GM23338 (cell line): ENCODE results near the gene ERI2. TPM values are rescaled to one million over a fixed set of nuclear protein-coding genes. Genes with fewer than 3 reads are reported as not detected.
"Not testable (repeated sequence)": the region's sequence is repeated elsewhere in the genome, so short reads cannot be mapped to it uniquely, and the experiment has no call there.

ENCODE experiments used
- ATAC-seq: fragments of 200-7000 bp; cut with Tn5 transposase; 3 replicates; pipeline ENCODE4 v1.9.1; 2020
- DNase-seq: peaks from one replicate; pipeline ENCODE4 v3.0.0-alpha.2; 2015; ENCODE audit warnings: low spot score
- H2AFZ ChIP-seq: fragments of 200-600 bp; sonication (generic); 2 replicates; pipeline ENCODE4 v1.8.0; 2016; ENCODE audit warnings: antibody characterized with exemption, mild to moderate bottlenecking, moderate library complexity
- H3F3A ChIP-seq: fragments of 200-600 bp; sonication (generic); replicated peaks from 2 replicates; pipeline ENCODE4 v1.8.0; 2017; ENCODE audit warnings: antibody characterized with exemption, mixed run types, low read depth
- H3K27ac ChIP-seq: fragments of 200-600 bp; sonication (generic); 2 replicates; pipeline ENCODE4 v1.6.1; 2016; ENCODE audit warnings: low read depth
- H3K27me3 ChIP-seq: fragments of 200-600 bp; sonication (generic); 2 replicates; pipeline ENCODE4 v1.8.0; 2016; ENCODE audit warnings: mild to moderate bottlenecking, mixed run types, moderate library complexity; ENCODE audit not compliant: insufficient read depth
- H3K36me3 ChIP-seq: fragments of 200-600 bp; sonication (generic); 2 replicates; pipeline ENCODE4 v1.8.0; 2016; ENCODE audit warnings: mild to moderate bottlenecking; ENCODE audit not compliant: insufficient read depth
- H3K4me1 ChIP-seq: fragments of 200-600 bp; sonication (generic); 2 replicates; pipeline ENCODE4 v1.8.0; 2016; ENCODE audit warnings: mild to moderate bottlenecking, moderate library complexity; ENCODE audit not compliant: insufficient read depth
- H3K4me2 ChIP-seq: fragments of 200-600 bp; sonication (generic); 2 replicates; pipeline ENCODE4 v1.7.1; 2017; ENCODE audit warnings: mixed run types
- H3K4me3 ChIP-seq: fragments of 200-600 bp; sonication (generic); 2 replicates; pipeline ENCODE4 v1.6.1; 2016; ENCODE audit warnings: mixed run types
- H3K79me2 ChIP-seq: fragments of 200-600 bp; sonication (generic); replicated peaks from 2 replicates; pipeline ENCODE4 v1.8.0; 2017; ENCODE audit warnings: mild to moderate bottlenecking; ENCODE audit not compliant: insufficient read depth
- H3K9me2 ChIP-seq: fragments of 200-600 bp; sonication (generic); 2 replicates; pipeline ENCODE4 v1.8.0; 2017; ENCODE audit not compliant: insufficient read depth
- H4K20me1 ChIP-seq: fragments of 200-600 bp; sonication (generic); replicated peaks from 2 replicates; pipeline ENCODE4 v1.8.0; 2017; ENCODE audit warnings: mild to moderate bottlenecking; ENCODE audit not compliant: insufficient read depth
- H3K27ac Mint-ChIP-seq: 2 replicates; pipeline ENCODE4 v1.8.0; 2020; ENCODE audit warnings: inconsistent platforms, mild to moderate bottlenecking, moderate library complexity, mixed read lengths
- H3K27me3 Mint-ChIP-seq: 3 replicates; pipeline ENCODE4 v1.8.0; 2022; ENCODE audit warnings: low read depth, mild to moderate bottlenecking, moderate library complexity, mixed read lengths, inconsistent platforms; ENCODE audit not compliant: insufficient read depth, poor library complexity
- H3K36me3 Mint-ChIP-seq: 3 replicates; pipeline ENCODE4 v1.8.0; 2021; ENCODE audit warnings: low read depth, mild to moderate bottlenecking, inconsistent platforms, moderate library complexity, mixed read lengths
- H3K4me1 Mint-ChIP-seq: 3 replicates; pipeline ENCODE4 v1.8.0; 2020; ENCODE audit warnings: mild to moderate bottlenecking, inconsistent platforms, mixed read lengths
- H3K4me3 Mint-ChIP-seq: 3 replicates; pipeline ENCODE4 v1.8.0; 2021; ENCODE audit warnings: moderate library complexity, mild to moderate bottlenecking, inconsistent platforms, mixed read lengths
- H3K9me3 Mint-ChIP-seq: 3 replicates; pipeline ENCODE4 v1.8.0; 2020; ENCODE audit warnings: moderate library complexity, mild to moderate bottlenecking, inconsistent platforms, mixed read lengths
- CREB1 ChIP-seq: fragments of 250-450 bp; sonication (Bioruptor Pico); IDR thresholded peaks from 2 replicates; pipeline ENCODE4 v1.5.0; 2020; ENCODE audit warnings: low read depth, mild to moderate bottlenecking, moderate library complexity
- EZH2 ChIP-seq: fragments of 200-600 bp; sonication (generic); IDR thresholded peaks from one replicate; pipeline ENCODE4 v1.8.0; 2017; ENCODE audit warnings: antibody characterized with exemption, mild to moderate bottlenecking, low read depth; ENCODE audit not compliant: unreplicated experiment
- JUNB ChIP-seq: IDR thresholded peaks from one replicate; pipeline ENCODE4 v1.6.1; 2016; ENCODE audit warnings: antibody characterized with exemption; ENCODE audit not compliant: unreplicated experiment
- POLR2AphosphoS5 ChIP-seq: IDR thresholded peaks from 2 replicates; pipeline ENCODE4 v1.6.1; 2016; ENCODE audit warnings: antibody characterized with exemption, low read depth
- STAT1 ChIP-seq: IDR thresholded peaks from one replicate; pipeline ENCODE4 v1.6.1; 2016; ENCODE audit warnings: antibody characterized with exemption; ENCODE audit not compliant: unreplicated experiment
- ZNF114 ChIP-seq: fragments of 250-450 bp; sonication (Bioruptor Pico); IDR thresholded peaks from 2 replicates; pipeline ENCODE4 v1.5.0; 2020; ENCODE audit warnings: mild to moderate bottlenecking, moderate library complexity
- ZNF331 ChIP-seq: fragments of 250-450 bp; sonication (Bioruptor Pico); IDR thresholded peaks from 2 replicates; pipeline ENCODE4 v1.5.0; 2020; ENCODE audit warnings: low read depth, mild to moderate bottlenecking, moderate library complexity
- polyA plus RNA-seq: library from polyadenylated mRNA; unstranded; fragments of >200 nt; fragmentation: Nextera tagmentation; extraction: Ambion mirVana; gene quantifications from 2 replicates; pipeline ENCODE4 v1.2.1, GENCODE V29; 2016
- total RNA-seq: library from RNA; depleted of rRNA; stranded (reverse); fragments of >200 nt; shearing (Covaris generic); gene quantifications from 2 replicates; pipeline ENCODE4 v1.2.3, GENCODE V29; 2014
- TF ChIP-seq, protein P1 (sequence below): fragments of 250-450 bp; sonication (Bioruptor Pico); IDR thresholded peaks from 2 replicates; pipeline ENCODE4 v1.5.0; 2020; ENCODE audit warnings: mild to moderate bottlenecking, moderate library complexity
- TF ChIP-seq, protein P2 (sequence below): IDR thresholded peaks from one replicate; pipeline ENCODE4 v1.6.1; 2018; ENCODE audit warnings: antibody characterized with exemption; ENCODE audit not compliant: unreplicated experiment
- TF ChIP-seq, protein P3 (sequence below), 2 experiments: fragments of 200-600 bp in 1 of 2; sonication (generic) in 1 of 2; conservative IDR thresholded peaks; 2 replicates each; pipeline versions ENCODE4 v1.5.1 to v1.6.1; 2016 to 2017; ENCODE audit warnings: antibody characterized with exemption in 2 of 2, low read depth in 2 of 2, mild to moderate bottlenecking in 2 of 2, moderate library complexity in 1 of 2

Gene ERI2
- total and polyA plus RNA-seq, 2 experiments from 2014 or later, result 7.2 to 19.5 TPM

DNA sequence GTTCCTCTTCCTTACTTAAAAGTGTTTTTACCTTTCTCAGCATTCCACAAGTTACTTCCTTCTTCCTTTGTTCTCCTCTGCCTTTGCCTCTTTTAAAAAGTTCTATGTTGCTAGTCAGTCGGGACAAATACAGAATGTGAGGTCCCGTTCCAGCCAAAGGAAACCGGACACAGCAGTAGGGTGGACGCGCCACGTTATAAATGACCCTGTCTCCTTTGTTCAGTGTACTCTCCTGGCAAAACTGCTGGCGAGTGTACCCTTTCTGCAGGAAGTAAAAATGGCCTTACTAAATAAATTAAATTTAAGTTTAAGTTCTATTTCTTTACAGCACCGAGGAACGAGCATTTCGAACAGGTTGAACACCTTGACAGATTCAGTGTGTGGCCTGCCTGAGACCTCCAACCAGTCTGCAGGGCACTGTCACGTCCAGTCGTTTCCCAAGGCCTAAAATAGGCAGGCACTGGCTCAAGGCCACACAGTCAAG is 546 bp downstream of the ERI2 start:
- H3K79me2 ChIP-seq, ATAC-seq, H3K27me3 ChIP-seq, H3K9me3 Mint-ChIP-seq, H4K20me1 ChIP-seq, DNase-seq, H3K36me3 Mint-ChIP-seq, H3K4me1 ChIP-seq, H3K27ac ChIP-seq, H3K36me3 ChIP-seq, H3K9me2 ChIP-seq, H3K27me3 Mint-ChIP-seq: not testable (repeated sequence)
- H3K4me3 Mint-ChIP-seq, result peak overlapping the region; percentile 98
- peak overlapping the region; percentile 84 for H3K4me3 ChIP-seq
- H2AFZ ChIP-seq, result peak overlapping the region; percentile 98
- peaks cover 11% of the 10 kb centered on the region; the same call in 1 of the 2 replicates for H3F3A ChIP-seq
- H3K4me2 ChIP-seq, result peak overlapping the region; percentile 97
- peaks cover 14% of the 10 kb centered on the region; the same call in 2 of the 3 replicates for H3K4me1 Mint-ChIP-seq
- H3K27ac Mint-ChIP-seq, result peak overlapping the region; percentile 43; the same call in 1 of the 2 replicates

DNA sequence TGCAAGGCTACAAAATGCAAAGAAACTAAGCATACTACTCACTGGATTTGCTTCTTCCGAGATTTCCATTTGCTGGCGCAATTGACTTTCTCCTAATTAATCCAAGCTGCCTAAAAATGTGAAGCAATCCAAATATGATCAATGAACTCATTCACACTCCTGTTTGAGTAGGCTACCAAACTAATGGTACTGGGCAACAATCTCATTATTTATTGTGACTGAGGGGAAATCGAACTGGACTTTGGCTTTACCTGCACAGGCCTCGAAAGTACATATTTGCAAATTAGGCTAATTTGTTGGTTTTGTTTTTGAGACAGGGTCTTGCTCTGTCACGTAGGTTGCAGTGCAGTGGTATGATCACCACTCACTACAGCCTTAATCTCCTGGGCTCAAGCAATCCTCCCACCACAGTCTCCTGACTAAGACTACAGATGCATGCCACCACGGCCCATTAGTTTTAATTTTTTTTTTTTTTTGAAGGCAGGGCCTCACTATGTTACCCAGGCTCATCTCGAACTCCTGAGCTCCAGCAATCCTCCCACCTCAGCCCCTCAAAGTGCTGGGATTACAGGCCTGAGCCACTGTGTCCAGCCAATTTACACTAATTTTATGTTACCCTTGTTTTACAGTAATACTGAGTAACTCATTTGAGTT is 2.6 kb downstream of the ERI2 start:
- no peak overlapping the region for H2AFZ ChIP-seq
- peaks cover 11% of the 10 kb centered on the region; the same call in 1 of the 2 replicates for H3F3A ChIP-seq
- no peak for DNase-seq
- TF ChIP-seq POLR2AphosphoS5, result no peak
- TF ChIP-seq CREB1 (CRISPR knock-in tag), result no peak
- TF ChIP-seq ZNF114 (CRISPR knock-in tag), result no peak
- TF ChIP-seq ZNF331, result no peak
- TF ChIP-seq JUNB, result no peak
- TF ChIP-seq, protein P1, sequence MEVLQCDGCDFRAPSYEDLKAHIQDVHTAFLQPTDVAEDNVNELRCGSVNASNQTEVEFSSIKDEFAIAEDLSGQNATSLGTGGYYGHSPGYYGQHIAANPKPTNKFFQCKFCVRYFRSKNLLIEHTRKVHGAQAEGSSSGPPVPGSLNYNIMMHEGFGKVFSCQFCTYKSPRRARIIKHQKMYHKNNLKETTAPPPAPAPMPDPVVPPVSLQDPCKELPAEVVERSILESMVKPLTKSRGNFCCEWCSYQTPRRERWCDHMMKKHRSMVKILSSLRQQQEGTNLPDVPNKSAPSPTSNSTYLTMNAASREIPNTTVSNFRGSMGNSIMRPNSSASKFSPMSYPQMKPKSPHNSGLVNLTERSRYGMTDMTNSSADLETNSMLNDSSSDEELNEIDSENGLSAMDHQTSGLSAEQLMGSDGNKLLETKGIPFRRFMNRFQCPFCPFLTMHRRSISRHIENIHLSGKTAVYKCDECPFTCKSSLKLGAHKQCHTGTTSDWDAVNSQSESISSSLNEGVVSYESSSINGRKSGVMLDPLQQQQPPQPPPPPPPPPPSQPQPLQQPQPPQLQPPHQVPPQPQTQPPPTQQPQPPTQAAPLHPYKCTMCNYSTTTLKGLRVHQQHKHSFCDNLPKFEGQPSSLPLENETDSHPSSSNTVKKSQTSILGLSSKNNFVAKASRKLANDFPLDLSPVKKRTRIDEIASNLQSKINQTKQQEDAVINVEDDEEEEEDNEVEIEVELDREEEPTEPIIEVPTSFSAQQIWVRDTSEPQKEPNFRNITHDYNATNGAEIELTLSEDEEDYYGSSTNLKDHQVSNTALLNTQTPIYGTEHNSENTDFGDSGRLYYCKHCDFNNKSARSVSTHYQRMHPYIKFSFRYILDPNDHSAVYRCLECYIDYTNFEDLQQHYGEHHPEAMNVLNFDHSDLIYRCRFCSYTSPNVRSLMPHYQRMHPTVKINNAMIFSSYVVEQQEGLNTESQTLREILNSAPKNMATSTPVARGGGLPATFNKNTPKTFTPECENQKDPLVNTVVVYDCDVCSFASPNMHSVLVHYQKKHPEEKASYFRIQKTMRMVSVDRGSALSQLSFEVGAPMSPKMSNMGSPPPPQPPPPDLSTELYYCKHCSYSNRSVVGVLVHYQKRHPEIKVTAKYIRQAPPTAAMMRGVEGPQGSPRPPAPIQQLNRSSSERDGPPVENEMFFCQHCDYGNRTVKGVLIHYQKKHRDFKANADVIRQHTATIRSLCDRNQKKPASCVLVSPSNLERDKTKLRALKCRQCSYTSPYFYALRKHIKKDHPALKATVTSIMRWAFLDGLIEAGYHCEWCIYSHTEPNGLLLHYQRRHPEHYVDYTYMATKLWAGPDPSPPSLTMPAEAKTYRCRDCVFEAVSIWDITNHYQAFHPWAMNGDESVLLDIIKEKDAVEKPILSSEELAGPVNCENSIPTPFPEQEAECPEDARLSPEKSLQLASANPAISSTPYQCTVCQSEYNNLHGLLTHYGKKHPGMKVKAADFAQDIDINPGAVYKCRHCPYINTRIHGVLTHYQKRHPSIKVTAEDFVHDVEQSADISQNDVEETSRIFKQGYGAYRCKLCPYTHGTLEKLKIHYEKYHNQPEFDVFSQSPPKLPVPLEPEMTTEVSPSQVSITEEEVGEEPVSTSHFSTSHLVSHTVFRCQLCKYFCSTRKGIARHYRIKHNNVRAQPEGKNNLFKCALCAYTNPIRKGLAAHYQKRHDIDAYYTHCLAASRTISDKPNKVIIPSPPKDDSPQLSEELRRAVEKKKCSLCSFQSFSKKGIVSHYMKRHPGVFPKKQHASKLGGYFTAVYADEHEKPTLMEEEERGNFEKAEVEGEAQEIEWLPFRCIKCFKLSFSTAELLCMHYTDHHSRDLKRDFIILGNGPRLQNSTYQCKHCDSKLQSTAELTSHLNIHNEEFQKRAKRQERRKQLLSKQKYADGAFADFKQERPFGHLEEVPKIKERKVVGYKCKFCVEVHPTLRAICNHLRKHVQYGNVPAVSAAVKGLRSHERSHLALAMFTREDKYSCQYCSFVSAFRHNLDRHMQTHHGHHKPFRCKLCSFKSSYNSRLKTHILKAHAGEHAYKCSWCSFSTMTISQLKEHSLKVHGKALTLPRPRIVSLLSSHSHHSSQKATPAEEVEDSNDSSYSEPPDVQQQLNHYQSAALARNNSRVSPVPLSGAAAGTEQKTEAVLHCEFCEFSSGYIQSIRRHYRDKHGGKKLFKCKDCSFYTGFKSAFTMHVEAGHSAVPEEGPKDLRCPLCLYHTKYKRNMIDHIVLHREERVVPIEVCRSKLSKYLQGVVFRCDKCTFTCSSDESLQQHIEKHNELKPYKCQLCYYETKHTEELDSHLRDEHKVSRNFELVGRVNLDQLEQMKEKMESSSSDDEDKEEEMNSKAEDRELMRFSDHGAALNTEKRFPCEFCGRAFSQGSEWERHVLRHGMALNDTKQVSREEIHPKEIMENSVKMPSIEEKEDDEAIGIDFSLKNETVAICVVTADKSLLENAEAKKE (CRISPR knock-in tag), result no peak
- no peak for TF ChIP-seq EZH2
- no peak for TF ChIP-seq STAT1
- TF ChIP-seq, protein P2, sequence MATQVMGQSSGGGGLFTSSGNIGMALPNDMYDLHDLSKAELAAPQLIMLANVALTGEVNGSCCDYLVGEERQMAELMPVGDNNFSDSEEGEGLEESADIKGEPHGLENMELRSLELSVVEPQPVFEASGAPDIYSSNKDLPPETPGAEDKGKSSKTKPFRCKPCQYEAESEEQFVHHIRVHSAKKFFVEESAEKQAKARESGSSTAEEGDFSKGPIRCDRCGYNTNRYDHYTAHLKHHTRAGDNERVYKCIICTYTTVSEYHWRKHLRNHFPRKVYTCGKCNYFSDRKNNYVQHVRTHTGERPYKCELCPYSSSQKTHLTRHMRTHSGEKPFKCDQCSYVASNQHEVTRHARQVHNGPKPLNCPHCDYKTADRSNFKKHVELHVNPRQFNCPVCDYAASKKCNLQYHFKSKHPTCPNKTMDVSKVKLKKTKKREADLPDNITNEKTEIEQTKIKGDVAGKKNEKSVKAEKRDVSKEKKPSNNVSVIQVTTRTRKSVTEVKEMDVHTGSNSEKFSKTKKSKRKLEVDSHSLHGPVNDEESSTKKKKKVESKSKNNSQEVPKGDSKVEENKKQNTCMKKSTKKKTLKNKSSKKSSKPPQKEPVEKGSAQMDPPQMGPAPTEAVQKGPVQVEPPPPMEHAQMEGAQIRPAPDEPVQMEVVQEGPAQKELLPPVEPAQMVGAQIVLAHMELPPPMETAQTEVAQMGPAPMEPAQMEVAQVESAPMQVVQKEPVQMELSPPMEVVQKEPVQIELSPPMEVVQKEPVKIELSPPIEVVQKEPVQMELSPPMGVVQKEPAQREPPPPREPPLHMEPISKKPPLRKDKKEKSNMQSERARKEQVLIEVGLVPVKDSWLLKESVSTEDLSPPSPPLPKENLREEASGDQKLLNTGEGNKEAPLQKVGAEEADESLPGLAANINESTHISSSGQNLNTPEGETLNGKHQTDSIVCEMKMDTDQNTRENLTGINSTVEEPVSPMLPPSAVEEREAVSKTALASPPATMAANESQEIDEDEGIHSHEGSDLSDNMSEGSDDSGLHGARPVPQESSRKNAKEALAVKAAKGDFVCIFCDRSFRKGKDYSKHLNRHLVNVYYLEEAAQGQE, result no peak
- TF ChIP-seq, protein P3, sequence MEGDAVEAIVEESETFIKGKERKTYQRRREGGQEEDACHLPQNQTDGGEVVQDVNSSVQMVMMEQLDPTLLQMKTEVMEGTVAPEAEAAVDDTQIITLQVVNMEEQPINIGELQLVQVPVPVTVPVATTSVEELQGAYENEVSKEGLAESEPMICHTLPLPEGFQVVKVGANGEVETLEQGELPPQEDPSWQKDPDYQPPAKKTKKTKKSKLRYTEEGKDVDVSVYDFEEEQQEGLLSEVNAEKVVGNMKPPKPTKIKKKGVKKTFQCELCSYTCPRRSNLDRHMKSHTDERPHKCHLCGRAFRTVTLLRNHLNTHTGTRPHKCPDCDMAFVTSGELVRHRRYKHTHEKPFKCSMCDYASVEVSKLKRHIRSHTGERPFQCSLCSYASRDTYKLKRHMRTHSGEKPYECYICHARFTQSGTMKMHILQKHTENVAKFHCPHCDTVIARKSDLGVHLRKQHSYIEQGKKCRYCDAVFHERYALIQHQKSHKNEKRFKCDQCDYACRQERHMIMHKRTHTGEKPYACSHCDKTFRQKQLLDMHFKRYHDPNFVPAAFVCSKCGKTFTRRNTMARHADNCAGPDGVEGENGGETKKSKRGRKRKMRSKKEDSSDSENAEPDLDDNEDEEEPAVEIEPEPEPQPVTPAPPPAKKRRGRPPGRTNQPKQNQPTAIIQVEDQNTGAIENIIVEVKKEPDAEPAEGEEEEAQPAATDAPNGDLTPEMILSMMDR (conservative IDR thresholded peaks at IDR 0.05; ENCODE audit: low read depth in 2 of 2), result no peak
- peaks cover 6% of the 10 kb centered on the region; the same call in 1 of the 3 replicates for H3K36me3 Mint-ChIP-seq
- H3K27ac Mint-ChIP-seq, result no peak overlapping the region
- H3K27me3 Mint-ChIP-seq, result peaks cover 5% of the 10 kb centered on the region
- no peaks in the 10 kb centered on the region for H4K20me1 ChIP-seq
- no peak overlapping the region for H3K4me2 ChIP-seq
- no peak overlapping the region for H3K4me3 ChIP-seq
- H3K9me3 Mint-ChIP-seq, result no peaks in the 10 kb centered on the region
- no peaks in the 10 kb centered on the region for H3K79me2 ChIP-seq
- no peak for ATAC-seq
- no peaks in the 10 kb centered on the region for H3K36me3 ChIP-seq
- H3K4me1 ChIP-seq, result peaks cover 5% of the 10 kb centered on the region; the same call in 1 of the 2 replicates
- H3K9me2 ChIP-seq, result no peaks in the 10 kb centered on the region
- H3K27ac ChIP-seq, result no peak overlapping the region
- H3K4me1 Mint-ChIP-seq, result peaks cover 14% of the 10 kb centered on the region; the same call in 2 of the 3 replicates
- H3K27me3 ChIP-seq, result no peaks in the 10 kb centered on the region
- H3K4me3 Mint-ChIP-seq, result no peak overlapping the region
